22Rv1 (cell line): ENCODE measurements around the gene RAB9A.

Experiments used
- CTCF ChIP-seq: fragments of 450-650 bp; IDR thresholded peaks from 2 replicates; pipeline ENCODE4 v1.5.1; 2017; ENCODE audit warnings: mild to moderate bottlenecking
- ZFX ChIP-seq: fragments of 450-650 bp; IDR thresholded peaks from 2 replicates; pipeline ENCODE4 v1.6.1; 2017; ENCODE audit warnings: antibody characterized with exemption, borderline replicate concordance

- TF ChIP-seq CTCF (no peak), ZFX (no peak)
Measured at GRCh38 chrX:13716455-13716854, 27.5 kb downstream of the RAB9A start.
